ENCODE measurements around the gene RNF225. TPM values are rescaled to one million over a fixed set of nuclear protein-coding genes. Genes with fewer than 3 reads are reported as not detected.
A peak's percentile ranks its signal among the peaks of the same experiment; 100 is the strongest.

RNF225 gene
- total and polyA plus RNA-seq, 3 experiments from 2014 or later = 0.28 to 0.78 TPM; not detected in 1

DNA sequence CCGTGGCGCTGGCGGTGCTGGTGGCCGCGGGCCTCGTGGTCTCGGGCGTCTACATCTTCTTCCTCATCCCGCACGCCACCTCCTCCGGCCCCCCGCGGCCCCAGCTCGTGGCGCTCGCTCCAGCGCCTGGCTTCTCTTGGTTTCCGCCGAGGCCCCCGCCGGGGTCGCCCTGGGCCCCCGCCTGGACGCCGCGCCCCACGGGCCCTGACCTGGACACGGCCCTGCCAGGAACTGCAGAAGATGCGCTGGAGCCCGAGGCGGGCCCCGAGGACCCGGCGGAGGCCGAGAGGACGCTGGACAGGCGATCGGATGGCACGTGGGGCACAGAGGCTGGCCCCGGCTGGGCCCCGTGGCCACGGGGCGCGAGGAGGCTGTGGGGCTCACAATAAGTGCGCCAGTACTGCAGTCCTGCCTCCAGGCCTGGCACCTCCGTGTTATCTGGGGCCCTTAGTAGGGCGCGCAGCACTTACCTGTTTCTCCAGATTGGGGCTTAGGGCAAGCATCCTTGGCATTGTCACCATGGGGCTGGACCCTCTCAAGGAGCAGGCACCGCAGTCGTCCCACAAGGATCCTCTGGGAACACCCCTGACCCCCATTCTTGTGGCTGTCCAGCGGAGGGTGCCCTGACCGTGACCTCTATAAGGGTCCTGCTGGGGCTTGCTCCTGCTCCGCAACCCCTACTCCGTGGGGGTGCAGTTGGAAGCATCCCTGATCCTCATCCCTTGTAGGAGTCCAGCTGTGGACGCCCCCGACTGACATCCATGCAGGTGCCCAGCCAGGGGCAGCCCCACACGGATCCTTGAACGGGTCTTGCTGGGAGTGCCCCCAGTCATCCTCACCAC lies 1.5 kb downstream of the RNF225 start:
- ChIA-PET CTCF (no interaction called here), POLR2A (no interaction called here)
- no peak for DNase-seq
- no peaks in the 10 kb centered on the region for H3K9me3 Mint-ChIP-seq
- Histone ChIP-seq H3K27ac (ENCODE audit: low read depth, low read length) (no peak overlapping the region), H3K27me3 (ENCODE audit: insufficient read depth, low read length, poor library complexity, severe bottlenecking) (peaks cover 5% of the 10 kb centered on the region), H3K4me3 (ENCODE audit: low read length) (no peak overlapping the region), H3K4me1 (ENCODE audit: insufficient read depth, low read length) (peaks cover 11% of the 10 kb centered on the region), H3K36me3 (ENCODE audit: insufficient read depth, low read length) (peaks cover 18% of the 10 kb centered on the region), H3K9me3 (ENCODE audit: low read length) (no peaks in the 10 kb centered on the region)
- H3K27ac Mint-ChIP-seq = no peak overlapping the region
- H3K4me3 Mint-ChIP-seq = no peak overlapping the region
- peaks cover 11 to 12% of the 10 kb centered on the region in 2 donors for H3K27me3 Mint-ChIP-seq
- peaks cover 8 to 31% (median 10%) of the 10 kb centered on the region in 3 donors for H3K36me3 Mint-ChIP-seq
- H3K4me1 Mint-ChIP-seq = peaks cover 12 to 33% (median 13%) of the 10 kb centered on the region in 3 donors

DNA sequence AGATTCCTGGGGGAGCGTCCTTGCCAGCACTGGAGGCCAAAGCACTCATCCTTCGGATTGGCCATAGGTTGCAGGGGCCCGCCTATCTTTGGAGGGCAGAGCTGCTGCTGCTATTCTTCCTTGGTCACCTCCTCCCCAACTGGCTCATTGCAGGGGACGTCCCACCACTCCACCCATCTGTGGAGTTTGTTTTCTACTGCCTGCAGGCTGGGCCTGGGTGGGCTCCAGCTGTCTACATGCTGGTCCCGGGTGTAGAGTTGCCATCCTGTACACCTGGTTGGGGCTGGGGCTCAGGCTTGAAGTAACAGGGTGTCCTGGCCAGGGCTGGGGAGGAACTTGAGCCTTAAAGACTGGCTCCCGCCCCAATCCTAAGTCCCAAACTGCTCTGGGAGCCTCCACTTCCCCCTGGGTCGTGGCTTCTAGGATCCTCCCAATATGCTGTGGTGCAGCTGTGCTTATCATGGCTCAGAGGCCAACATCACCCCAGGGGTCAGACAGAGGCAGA lies 2.1 kb downstream of the RNF225 start:
- Histone ChIP-seq H3K4me3 (ENCODE audit: low read length) (no peak overlapping the region), H3K4me1 (ENCODE audit: insufficient read depth, low read length) (peaks cover 14% of the 10 kb centered on the region), H3K27me3 (ENCODE audit: insufficient read depth, low read length, poor library complexity, severe bottlenecking) (peaks cover 5% of the 10 kb centered on the region), H3K27ac (ENCODE audit: low read depth, low read length) (no peak overlapping the region), H3K9me3 (ENCODE audit: low read length) (no peaks in the 10 kb centered on the region), H3K36me3 (ENCODE audit: insufficient read depth, low read length) (peaks cover 15% of the 10 kb centered on the region)
- ChIA-PET CTCF (no interaction called here), POLR2A (no interaction called here)
- H3K9me3 Mint-ChIP-seq = no peaks in the 10 kb centered on the region
- peaks cover 8 to 28% (median 10%) of the 10 kb centered on the region in 3 donors for H3K36me3 Mint-ChIP-seq
- no peak for DNase-seq
- H3K27me3 Mint-ChIP-seq = peaks cover 11 to 12% of the 10 kb centered on the region in 2 donors
- H3K27ac Mint-ChIP-seq = no peak overlapping the region
- H3K4me3 Mint-ChIP-seq = no peak overlapping the region
- peaks cover 12 to 32% (median 13%) of the 10 kb centered on the region in 3 donors for H3K4me1 Mint-ChIP-seq

DNA sequence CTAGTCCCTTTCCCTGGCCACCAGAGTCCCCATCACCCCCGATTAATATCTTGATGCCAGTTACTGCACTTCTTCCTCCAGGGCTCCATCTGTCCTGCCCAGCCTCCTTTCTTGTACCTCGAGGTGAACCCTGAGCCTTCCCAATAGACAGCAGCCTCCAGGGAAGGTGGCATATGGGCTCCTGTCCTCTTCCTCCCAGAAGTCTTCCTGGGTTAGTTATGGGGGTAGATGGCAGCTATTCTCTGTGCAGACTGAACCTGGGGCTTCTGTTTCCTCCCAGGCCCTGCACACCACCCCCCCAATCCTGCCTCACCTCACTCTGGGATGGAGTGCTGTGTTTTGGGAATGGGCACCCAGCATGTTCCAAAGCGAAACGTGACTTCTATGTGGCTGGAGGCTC lies 2.6 kb downstream of the RNF225 start:
- H3K9me3 ChIP-seq (ENCODE audit: low read length) = no peaks in the 10 kb centered on the region
- Mint-ChIP-seq H3K27me3 (peaks cover 11 to 12% of the 10 kb centered on the region in 2 donors), H3K4me1 (peaks cover 10 to 30% (median 13%) of the 10 kb centered on the region in 3 donors), H3K9me3 (no peaks in the 10 kb centered on the region), H3K27ac (no peak overlapping the region), H3K36me3 (peaks cover 8 to 23% (median 10%) of the 10 kb centered on the region in 3 donors), H3K4me3 (no peak overlapping the region)
- H3K36me3 ChIP-seq (ENCODE audit: insufficient read depth, low read length) = peaks cover 10% of the 10 kb centered on the region
- DNase-seq = no peak
- peaks cover 14% of the 10 kb centered on the region for H3K4me1 ChIP-seq (ENCODE audit: insufficient read depth, low read length)
- no peak overlapping the region for H3K27ac ChIP-seq (ENCODE audit: low read depth, low read length)
- ChIA-PET POLR2A (no interaction called here), CTCF (no interaction called here)
- no peak overlapping the region for H3K4me3 ChIP-seq (ENCODE audit: low read length)
- peaks cover 5% of the 10 kb centered on the region for H3K27me3 ChIP-seq (ENCODE audit: insufficient read depth, low read length, poor library complexity, severe bottlenecking)

DNA sequence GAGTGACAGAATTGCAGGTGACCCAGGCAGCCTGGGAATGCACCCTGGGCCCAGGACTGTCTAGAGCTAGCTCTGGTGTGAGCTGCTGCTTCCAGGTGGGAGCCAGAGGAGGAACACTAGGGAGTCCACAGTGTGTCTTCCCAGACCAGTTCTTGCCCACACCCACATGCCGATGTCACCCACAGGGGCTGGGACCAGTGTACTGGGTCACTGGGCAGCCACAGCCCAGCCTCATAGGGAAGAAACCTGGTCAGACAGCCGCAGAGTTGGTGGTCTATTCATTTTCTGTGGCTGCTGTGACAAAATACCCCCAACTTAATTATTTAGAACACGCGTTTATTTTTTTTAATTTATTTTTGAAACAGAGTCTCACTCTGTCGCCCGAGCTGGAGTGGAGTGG lies 3.1 kb downstream of the RNF225 start:
- Mint-ChIP-seq H3K4me1 (peaks cover 10 to 30% (median 10%) of the 10 kb centered on the region in 3 donors), H3K36me3 (peaks cover 8 to 18% (median 8%) of the 10 kb centered on the region in 3 donors), H3K27me3 (peaks cover 11 to 12% of the 10 kb centered on the region in 2 donors), H3K27ac (no peak overlapping the region), H3K4me3 (no peak overlapping the region), H3K9me3 (no peaks in the 10 kb centered on the region)
- POLR2A ChIA-PET = no interaction called here
- Histone ChIP-seq H3K4me1 (ENCODE audit: insufficient read depth, low read length) (peaks cover 14% of the 10 kb centered on the region), H3K27ac (ENCODE audit: low read depth, low read length) (no peak overlapping the region), H3K27me3 (ENCODE audit: insufficient read depth, low read length, poor library complexity, severe bottlenecking) (peaks cover 5% of the 10 kb centered on the region), H3K9me3 (ENCODE audit: low read length) (no peaks in the 10 kb centered on the region), H3K4me3 (ENCODE audit: low read length) (no peak overlapping the region), H3K36me3 (ENCODE audit: insufficient read depth, low read length) (peaks cover 5% of the 10 kb centered on the region)
- CTCF ChIA-PET = no interaction called here
- no peak for DNase-seq

DNA sequence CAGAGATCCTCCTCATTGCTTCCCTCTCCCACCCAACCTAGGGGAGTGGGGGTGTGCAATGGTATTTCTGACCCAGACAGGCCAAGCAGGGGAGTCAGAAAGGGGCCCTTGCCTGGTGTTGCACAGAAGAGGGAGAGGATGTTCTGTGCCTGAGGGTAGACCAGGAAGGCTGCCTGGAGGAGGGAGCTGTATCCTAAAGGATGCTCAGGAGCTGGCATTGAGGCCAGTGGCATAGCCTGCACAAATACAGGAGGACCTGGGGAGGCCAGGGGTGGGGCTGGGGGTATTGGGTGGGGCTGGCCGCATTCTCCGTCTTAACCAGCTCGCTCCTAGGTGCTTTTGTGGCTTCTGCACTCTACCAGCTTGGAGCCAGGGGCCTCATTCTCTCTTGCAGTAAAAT lies 4.4 kb downstream of the RNF225 start:
- Histone ChIP-seq H3K27me3 (ENCODE audit: insufficient read depth, low read length, poor library complexity, severe bottlenecking) (peaks cover 5% of the 10 kb centered on the region), H3K4me1 (ENCODE audit: insufficient read depth, low read length) (peaks cover 14% of the 10 kb centered on the region), H3K36me3 (ENCODE audit: insufficient read depth, low read length) (no peaks in the 10 kb centered on the region), H3K4me3 (ENCODE audit: low read length) (no peak overlapping the region), H3K9me3 (ENCODE audit: low read length) (no peaks in the 10 kb centered on the region), H3K27ac (ENCODE audit: low read depth, low read length) (no peak overlapping the region)
- Mint-ChIP-seq H3K36me3 (peaks cover under 1 to 5% (median 1%) of the 10 kb centered on the region in 3 donors), H3K27ac (peak overlapping the region in 4 of 8 donors; percentile 11 to 86 (median 61)), H3K9me3 (no peaks in the 10 kb centered on the region), H3K4me1 (peaks cover 8 to 23% (median 8%) of the 10 kb centered on the region in 3 donors), H3K4me3 (peak overlapping the region in 3 of 7 donors; percentile 31 to 89 (median 44)), H3K27me3 (peaks cover 11% of the 10 kb centered on the region in 2 donors)
- ChIA-PET CTCF (no interaction called here), POLR2A (no interaction called here)
- DNase-seq = no peak

DNA sequence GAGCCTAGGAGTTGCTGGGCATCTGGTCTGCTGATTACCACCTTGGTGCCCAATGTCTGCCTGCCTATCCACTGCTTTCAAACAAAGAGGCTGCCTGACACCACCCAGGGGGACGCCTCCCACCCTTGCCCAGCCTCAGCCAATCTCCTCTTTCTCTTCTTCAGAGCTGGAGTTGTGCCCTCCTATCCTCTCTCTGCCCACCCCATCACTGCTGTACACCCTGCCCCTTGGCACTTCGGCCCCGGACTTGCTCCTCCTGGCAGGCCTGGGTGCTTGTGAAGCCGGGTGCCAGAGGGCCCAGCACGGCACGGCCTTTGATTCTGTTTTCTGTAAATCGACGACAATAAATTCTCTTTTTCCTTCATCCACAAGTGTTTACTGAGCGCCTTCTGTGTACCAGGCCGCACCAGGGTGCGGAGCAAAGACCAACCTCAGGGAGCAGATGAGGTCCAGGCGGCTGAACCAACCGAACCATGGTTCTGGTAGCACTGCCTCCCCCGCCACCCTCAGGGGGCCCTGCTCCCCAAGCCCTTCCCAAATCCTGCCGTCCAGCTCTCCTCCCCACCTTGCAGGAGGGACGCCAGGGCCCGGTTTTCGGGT lies 5.0 kb downstream of the RNF225 start:
- ChIA-PET CTCF (no interaction called here), POLR2A (no interaction called here)
- H3K27me3 Mint-ChIP-seq = peaks cover 10 to 11% of the 10 kb centered on the region in 2 donors
- peaks cover 0 to 2% (median 1%) of the 10 kb centered on the region in 3 donors for H3K36me3 Mint-ChIP-seq
- peak overlapping the region in 6 of 7 donors; percentile 88 to 94 (median 90) for H3K4me3 Mint-ChIP-seq
- H3K9me3 Mint-ChIP-seq = no peaks in the 10 kb centered on the region
- Histone ChIP-seq H3K4me3 (ENCODE audit: low read length) (peak overlapping the region; percentile 56), H3K36me3 (ENCODE audit: insufficient read depth, low read length) (no peaks in the 10 kb centered on the region), H3K27me3 (ENCODE audit: insufficient read depth, low read length, poor library complexity, severe bottlenecking) (peaks cover 5% of the 10 kb centered on the region), H3K27ac (ENCODE audit: low read depth, low read length) (peak overlapping the region; percentile 67), H3K9me3 (ENCODE audit: low read length) (no peaks in the 10 kb centered on the region), H3K4me1 (ENCODE audit: insufficient read depth, low read length) (peaks cover 14% of the 10 kb centered on the region)
- H3K4me1 Mint-ChIP-seq = peaks cover 8 to 21% (median 8%) of the 10 kb centered on the region in 3 donors
- DNase-seq = no peak
- H3K27ac Mint-ChIP-seq = peak overlapping the region in 5 of 8 donors; percentile 11 to 97 (median 93)

DNA sequence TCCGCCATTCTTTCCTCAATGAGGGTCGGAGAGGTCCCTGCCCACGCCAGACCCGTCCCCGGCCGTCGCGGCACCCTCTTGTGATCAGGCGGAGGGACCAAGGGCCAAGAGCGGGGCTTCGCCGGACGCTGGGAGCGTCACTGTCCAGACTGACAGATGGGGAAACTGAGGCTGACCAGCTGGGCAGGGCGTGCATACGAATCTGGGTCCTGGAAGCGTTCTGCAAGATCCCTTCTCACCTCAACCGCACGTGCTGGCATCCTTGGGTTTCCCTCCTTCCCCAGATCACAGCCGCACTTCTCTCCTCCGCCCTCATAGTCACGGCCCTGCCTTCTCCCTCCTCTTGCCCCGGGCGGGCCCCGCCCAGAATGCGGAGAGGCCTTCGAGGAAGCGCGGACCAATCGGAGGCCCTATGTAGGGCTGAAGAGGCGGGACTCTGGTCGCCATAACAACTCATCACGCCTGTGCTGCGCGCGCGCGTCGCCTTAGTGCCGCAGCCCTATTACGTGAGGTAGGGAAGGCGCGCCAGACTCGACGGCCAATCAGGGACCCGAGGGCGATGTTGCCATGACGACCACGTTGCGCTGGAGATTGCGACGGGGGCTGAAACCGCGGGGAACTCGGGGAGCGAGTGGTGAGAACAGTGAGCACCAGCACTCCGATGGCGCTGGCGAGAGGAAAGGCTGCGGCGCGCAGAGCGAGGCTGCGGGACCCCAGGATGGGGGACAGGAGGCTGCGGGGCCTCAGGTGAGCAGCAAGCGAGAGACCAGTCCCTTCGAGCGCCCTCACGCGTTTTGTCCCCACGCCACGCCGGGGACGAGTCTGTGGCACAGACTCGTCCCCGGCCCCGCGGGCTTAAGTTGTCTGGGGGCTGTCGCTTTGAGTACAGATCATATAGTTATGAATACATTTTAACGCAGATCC lies 5.7 kb downstream of the RNF225 start:
- Histone ChIP-seq H3K4me1 (ENCODE audit: insufficient read depth, low read length) (peaks cover 14% of the 10 kb centered on the region), H3K4me3 (ENCODE audit: low read length) (peak overlapping the region; percentile 73), H3K9me3 (ENCODE audit: low read length) (no peaks in the 10 kb centered on the region), H3K27me3 (ENCODE audit: insufficient read depth, low read length, poor library complexity, severe bottlenecking) (no peaks in the 10 kb centered on the region), H3K27ac (ENCODE audit: low read depth, low read length) (peak overlapping the region; percentile 95), H3K36me3 (ENCODE audit: insufficient read depth, low read length) (no peaks in the 10 kb centered on the region)
- Mint-ChIP-seq H3K4me1 (peaks cover 8 to 21% (median 8%) of the 10 kb centered on the region in 3 donors), H3K9me3 (no peaks in the 10 kb centered on the region), H3K27ac (peak overlapping the region; percentile 89 to 97 (median 94)), H3K27me3 (peaks cover 10 to 11% of the 10 kb centered on the region in 2 donors), H3K36me3 (peaks cover 0 to 1% (median 0%) of the 10 kb centered on the region in 3 donors), H3K4me3 (peak overlapping the region; percentile 88 to 94 (median 92))
- peak; percentile 98 to 100 (median 99) for DNase-seq
- CTCF ChIA-PET = no interaction called here
- POLR2A ChIA-PET = no interaction called here

Measured in CD8-positive, alpha-beta memory T cell (primary cell).